A673 (cell line): Measurements from ENCODE around the gene C20orf204.

Experiments
- CTCF ChIP-seq: fragments of 300-800, 200-600 bp; sonication (generic); conservative IDR thresholded peaks from 2 replicates; pipeline ENCODE4 v1.5.1; 2017; ENCODE audit warnings: low read depth, mild to moderate bottlenecking, antibody characterized with exemption, low read length, moderate library complexity, mixed read lengths
- EZH2 ChIP-seq: fragments of 200-600 bp; sonication (generic); IDR thresholded peaks from 2 replicates; pipeline ENCODE4 v1.6.1; 2017; ENCODE audit warnings: borderline replicate concordance, low read depth, mild to moderate bottlenecking, mixed read lengths, antibody characterized with exemption, low read length; ENCODE audit not compliant: poor library complexity, severe bottlenecking

GRCh38 chr20:64062596-64063388 is 26.8 kb downstream of the C20orf204 start, which contains the start of gene TCEA2:
- TF ChIP-seq CTCF (no peak), EZH2 (no peak)
